SHP77 treated with DMSO at 0.1 percent for 48 hours (cell line): ENCODE results near the gene TMUB2.

Experiments used
- DNase-seq: peaks from one replicate; lab custom pipeline; 2025; lab: John Stamatoyannopoulos, UW

TMUB2 gene

GRCh38 chr17:44176671-44177501, 9.9 kb upstream of the TMUB2 start:
- no peak for DNase-seq

GRCh38 chr17:44177640-44178039, 9.1 kb upstream of the TMUB2 start:
- no peak for DNase-seq

GRCh38 chr17:44178133-44178532, 8.6 kb upstream of the TMUB2 start:
- DNase-seq: no peak

- no peak for DNase-seq
These were observed 3.7 kb upstream of the TMUB2 start for GRCh38 chr17:44183024-44183423.

GRCh38 chr17:44184212-44184810, 2.5 kb upstream of the TMUB2 start:
- DNase-seq: no peak

DNA sequence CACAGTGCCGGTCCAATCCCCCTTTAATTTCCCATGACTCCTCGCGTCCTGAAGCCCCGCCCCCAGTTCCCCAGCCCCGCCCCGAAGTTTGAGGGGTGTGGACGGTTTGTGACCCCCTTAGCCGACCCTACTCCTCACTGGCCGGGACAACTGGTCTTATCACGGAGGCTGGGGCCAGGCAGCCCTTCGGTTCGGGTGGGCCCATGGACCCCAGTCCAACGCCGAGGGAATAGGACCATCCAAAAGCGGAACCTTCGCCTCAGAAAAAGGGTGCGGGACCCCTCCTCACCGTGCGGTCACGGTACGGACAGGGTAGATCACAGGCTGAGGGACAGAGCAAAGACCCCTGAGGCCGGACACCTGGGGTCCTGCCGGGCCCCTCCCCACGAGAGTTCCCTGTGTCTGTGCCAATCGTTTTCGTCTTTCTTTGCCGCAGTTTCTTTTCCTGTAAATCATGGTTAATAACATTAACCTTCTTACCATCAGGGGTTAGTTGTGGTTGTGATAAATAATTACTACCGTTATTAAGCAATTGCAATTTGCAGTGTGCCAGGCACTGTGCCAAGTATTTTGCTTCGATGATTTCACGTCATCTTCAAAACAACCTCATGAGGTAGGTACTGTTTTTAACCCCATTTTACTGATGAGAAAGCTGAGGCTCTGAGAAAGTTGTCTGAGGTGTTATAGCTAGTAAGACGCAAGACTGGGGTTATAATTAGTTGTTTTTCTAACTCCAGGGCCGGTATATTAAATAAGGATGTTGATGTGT, 543 bp downstream of the TMUB2 start:
- no peak for DNase-seq

DNA sequence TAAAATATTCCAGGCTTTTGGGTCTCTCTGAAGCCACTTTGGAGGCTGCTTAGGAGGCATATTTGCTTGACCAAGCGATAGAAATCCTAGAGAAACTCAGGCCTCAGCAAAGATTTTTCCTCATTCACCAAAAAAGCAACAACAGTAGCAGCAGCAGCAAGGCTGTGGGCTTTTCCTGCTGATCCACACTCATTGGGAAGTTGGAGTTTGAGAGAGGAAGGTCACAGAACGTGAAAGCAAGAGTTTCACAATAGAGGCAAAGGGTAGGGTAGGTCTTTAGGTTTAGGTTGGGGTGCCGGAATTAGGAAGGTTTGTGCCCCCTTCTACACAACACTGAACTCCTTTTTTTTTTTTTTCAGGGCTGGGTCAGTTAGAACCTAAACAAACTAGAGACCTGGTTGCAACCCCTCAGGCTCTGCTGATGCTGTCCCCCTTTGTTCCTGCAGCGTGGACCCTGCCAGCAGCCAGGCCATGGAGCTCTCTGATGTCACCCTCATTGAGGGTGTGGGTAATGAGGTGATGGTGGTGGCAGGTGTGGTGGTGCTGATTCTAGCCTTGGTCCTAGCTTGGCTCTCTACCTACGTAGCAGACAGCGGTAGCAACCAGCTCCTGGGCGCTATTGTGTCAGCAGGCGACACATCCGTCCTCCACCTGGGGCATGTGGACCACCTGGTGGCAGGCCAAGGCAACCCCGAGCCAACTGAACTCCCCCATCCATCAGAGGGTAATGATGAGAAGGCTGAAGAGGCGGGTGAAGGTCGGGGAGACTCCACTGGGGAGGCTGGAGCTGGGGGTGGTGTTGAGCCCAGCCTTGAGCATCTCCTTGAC, 2.0 kb downstream of the TMUB2 start:
- no peak for DNase-seq

DNA sequence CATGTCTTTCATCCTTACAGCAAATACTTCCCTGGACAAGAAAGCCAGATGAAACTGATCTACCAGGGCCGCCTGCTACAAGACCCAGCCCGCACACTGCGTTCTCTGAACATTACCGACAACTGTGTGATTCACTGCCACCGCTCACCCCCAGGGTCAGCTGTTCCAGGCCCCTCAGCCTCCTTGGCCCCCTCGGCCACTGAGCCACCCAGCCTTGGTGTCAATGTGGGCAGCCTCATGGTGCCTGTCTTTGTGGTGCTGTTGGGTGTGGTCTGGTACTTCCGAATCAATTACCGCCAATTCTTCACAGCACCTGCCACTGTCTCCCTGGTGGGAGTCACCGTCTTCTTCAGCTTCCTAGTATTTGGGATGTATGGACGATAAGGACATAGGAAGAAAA, 3.7 kb downstream of the TMUB2 start:
- no peak for DNase-seq

DNA sequence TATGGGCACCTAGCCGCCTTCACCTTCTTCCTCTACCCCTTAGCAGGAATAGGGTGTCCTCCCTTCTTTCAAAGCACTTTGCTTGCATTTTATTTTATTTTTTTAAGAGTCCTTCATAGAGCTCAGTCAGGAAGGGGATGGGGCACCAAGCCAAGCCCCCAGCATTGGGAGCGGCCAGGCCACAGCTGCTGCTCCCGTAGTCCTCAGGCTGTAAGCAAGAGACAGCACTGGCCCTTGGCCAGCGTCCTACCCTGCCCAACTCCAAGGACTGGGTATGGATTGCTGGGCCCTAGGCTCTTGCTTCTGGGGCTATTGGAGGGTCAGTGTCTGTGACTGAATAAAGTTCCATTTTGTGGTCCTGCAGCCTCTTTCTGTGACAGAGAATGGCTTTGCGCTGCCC, 4.6 kb downstream of the TMUB2 start:
- no peak for DNase-seq

DNA sequence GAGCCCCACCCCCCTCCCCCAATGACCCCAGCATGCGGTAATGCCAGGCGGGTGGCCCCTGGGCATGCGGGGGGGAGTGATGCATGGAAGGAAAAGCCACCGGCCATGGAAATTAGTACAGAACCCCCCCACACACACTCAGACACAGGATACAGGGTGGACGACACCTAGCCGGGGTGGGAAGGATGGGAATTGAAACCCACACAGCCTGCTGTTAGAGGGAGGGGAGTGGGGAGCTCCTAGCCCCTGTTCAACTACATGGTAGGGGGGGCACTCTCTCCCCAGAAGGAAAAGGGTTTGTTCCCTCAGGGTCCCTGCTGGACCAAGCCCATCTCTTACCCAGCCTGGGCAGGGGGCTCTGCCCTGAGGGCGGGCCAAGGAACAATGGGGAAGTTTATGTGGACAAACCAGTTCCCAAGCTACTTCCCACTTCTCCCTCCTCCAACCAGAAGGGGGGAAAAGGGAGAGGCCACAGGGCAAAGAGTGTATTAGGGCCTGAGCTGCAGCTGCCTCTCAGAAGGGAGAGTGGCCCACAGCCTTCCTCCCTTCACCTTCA, 5.2 kb downstream of the TMUB2 start:
- no peak for DNase-seq

- no peak for DNase-seq
These were observed 6.0 kb downstream of the TMUB2 start for GRCh38 chr17:44192750-44193149.

GRCh38 chr17:44193326-44194084, 6.7 kb downstream of the TMUB2 start:
- DNase-seq: no peak

DNA sequence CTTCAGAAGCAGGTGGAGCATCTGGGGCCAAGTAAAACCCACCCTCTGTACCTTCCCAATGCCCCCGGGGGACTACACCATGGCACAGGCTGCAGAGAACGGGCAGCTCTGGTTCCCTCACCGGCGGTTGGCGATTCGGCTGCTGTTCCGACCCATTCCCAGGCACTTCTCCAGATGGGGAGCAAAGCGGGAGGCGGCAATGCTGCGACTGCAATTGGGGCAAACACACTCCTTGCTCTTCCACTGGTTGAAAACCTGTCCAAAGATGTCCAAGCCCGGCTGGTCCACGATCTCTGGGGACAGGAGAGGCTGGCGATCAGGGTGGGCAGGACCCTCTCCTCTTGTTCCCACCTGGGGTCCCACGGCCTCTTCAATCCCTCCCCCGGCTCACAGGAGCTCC, 10.3 kb downstream of the TMUB2 start:
- DNase-seq: no peak

DNA sequence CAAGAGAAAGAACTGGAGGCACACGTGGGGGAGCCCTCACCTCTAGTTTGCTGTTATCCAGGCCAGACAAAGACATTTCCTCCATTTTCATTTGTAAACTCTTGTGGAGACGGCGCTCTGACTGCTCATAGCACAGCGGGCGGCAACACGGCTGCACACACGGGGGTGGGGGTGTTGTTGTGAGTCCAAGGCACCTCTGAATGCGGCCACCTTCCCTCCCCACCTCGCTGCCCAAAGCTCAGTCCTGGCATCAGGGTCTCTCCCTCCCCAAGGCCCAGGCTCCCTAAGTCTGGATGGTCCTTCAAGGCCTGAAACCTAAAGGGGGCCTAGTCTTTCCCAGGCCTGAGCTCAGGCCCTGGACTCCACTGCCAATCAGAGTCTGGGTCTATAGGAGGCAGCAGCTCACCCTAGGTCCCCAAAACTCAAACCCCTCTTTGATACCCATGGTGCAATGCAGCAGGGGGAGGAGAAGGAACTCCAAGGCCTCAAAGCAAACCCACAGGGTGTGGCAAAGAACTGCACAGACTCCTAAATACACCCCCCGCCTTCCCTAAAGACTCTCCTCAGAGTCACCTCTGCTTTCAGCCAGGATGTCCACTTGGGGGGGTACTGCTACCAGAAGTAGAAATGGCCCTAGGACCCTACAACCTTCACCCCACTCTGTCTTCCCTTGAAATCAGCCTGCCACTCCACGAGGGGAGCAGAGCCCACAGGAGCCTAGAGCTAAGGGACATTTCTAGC, 11.4 kb downstream of the TMUB2 start:
- no peak for DNase-seq

DNA sequence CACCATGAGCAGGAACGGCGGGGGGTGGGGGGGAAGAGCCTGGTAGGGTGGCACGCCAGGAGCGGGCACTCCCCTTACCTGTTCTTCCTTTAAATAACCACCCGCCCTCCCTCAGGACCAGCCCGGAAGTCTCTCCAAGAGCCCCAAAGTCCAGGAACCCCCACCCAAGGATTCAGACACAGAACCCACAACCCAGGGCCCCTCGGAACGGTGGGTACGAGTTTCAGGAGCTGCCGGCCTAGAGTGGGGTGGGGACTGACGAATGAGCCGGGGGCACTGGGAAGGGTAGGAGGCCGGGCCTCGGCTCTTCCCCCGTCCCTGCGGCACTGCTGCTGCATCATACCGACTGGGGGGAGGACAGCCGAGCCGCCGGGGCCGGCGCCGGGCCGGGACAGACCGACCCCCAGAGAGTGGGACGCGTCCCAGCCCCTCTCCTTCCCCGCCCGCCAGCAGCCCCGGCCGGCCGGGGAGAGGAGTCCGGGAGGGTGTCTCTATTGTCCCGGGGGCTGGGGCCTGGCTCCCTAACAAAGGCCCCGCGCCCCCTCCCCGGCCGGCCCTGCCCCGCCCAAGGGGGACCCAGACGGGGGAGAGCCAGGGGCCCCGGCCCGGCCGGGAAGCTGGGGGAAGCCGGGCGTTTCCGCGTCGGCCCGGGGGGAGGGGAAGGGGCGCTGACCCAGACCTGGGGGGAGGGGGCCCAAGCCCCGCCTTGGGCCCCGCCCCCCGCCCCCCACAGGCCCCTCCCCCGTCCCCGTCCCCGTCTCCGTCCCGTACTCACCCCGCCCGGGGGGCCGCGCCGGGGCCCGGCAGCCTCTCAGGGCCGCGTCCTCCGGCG, 12.2 kb downstream of the TMUB2 start:
- DNase-seq: no peak

- DNase-seq: peak; percentile 92
These were observed 13.0 kb downstream of the TMUB2 start, which contains the start of gene ATXN7L3 for GRCh38 chr17:44199553-44200477. TSS of gene ATXN7L3 (minus strand) at chr17:44199884. CDS start at chr17:44198070, 1,814 bp downstream.

- peak; percentile 58 for DNase-seq
These were observed 13.8 kb downstream of the TMUB2 start for GRCh38 chr17:44200478-44201155.

GRCh38 chr17:44202756-44203155, 16.0 kb downstream of the TMUB2 start:
- no peak for DNase-seq
